Measurements from ENCODE around the gene AMIGO3. TPM values are rescaled to one million over a fixed set of nuclear protein-coding genes. Genes with fewer than 3 reads are reported as not detected.

Gene AMIGO3
- total RNA-seq, 1 experiment from 2014 or later, result 0.73 TPM

- no peak for TF ChIP-seq CTCF (IDR thresholded peaks at IDR 0.05; ENCODE audit: unreplicated experiment)
- H3K27ac Mint-ChIP-seq (ENCODE audit: unreplicated experiment), result no peak overlapping the region
- CTCF ChIA-PET, result no interaction called here
- H3K36me3 Mint-ChIP-seq (ENCODE audit: insufficient read depth, unreplicated experiment), result peaks cover 19% of the 10 kb centered on the region
- DNase-seq, result no peak
- intact Hi-C loops (cut with micrococcal nuclease; ENCODE audit: unreplicated experiment), result no loop called here
- no peaks in the 10 kb centered on the region for H3K4me1 Mint-ChIP-seq (ENCODE audit: low read depth, unreplicated experiment)
- H3K9me3 Mint-ChIP-seq (ENCODE audit: low read depth, unreplicated experiment), result no peaks in the 10 kb centered on the region
- BruUV-seq (replicated peaks), result no TSS peak
- no peak overlapping the region for H3K4me3 Mint-ChIP-seq (ENCODE audit: low read depth, unreplicated experiment)
- no peaks in the 10 kb centered on the region for H3K27me3 Mint-ChIP-seq (ENCODE audit: unreplicated experiment)
These were observed 7.3 kb downstream of the AMIGO3 start for GRCh38 chr3:49712166-49712565.

GRCh38 chr3:49711489-49711888, 8.0 kb downstream of the AMIGO3 start:
- TF ChIP-seq CTCF (IDR thresholded peaks at IDR 0.05; ENCODE audit: unreplicated experiment), result no peak
- no peak overlapping the region for H3K27ac Mint-ChIP-seq (ENCODE audit: unreplicated experiment)
- CTCF ChIA-PET, result no interaction called here
- no peak overlapping the region for H3K4me3 Mint-ChIP-seq (ENCODE audit: low read depth, unreplicated experiment)
- intact Hi-C loops (cut with micrococcal nuclease; ENCODE audit: unreplicated experiment), result no loop called here
- no TSS peak for BruUV-seq (replicated peaks)
- no peaks in the 10 kb centered on the region for H3K9me3 Mint-ChIP-seq (ENCODE audit: low read depth, unreplicated experiment)
- no peaks in the 10 kb centered on the region for H3K4me1 Mint-ChIP-seq (ENCODE audit: low read depth, unreplicated experiment)
- peaks cover 19% of the 10 kb centered on the region for H3K36me3 Mint-ChIP-seq (ENCODE audit: insufficient read depth, unreplicated experiment)
- H3K27me3 Mint-ChIP-seq (ENCODE audit: unreplicated experiment), result no peaks in the 10 kb centered on the region
- no peak for DNase-seq

- no peaks in the 10 kb centered on the region for H3K4me1 Mint-ChIP-seq (ENCODE audit: low read depth, unreplicated experiment)
- no peak overlapping the region for H3K4me3 Mint-ChIP-seq (ENCODE audit: low read depth, unreplicated experiment)
- TF ChIP-seq CTCF (IDR thresholded peaks at IDR 0.05; ENCODE audit: unreplicated experiment), result no peak
- CTCF ChIA-PET, result no interaction called here
- H3K27me3 Mint-ChIP-seq (ENCODE audit: unreplicated experiment), result no peaks in the 10 kb centered on the region
- no TSS peak for BruUV-seq (replicated peaks)
- H3K36me3 Mint-ChIP-seq (ENCODE audit: insufficient read depth, unreplicated experiment), result peaks cover 9% of the 10 kb centered on the region
- no peaks in the 10 kb centered on the region for H3K9me3 Mint-ChIP-seq (ENCODE audit: low read depth, unreplicated experiment)
- intact Hi-C loops (cut with micrococcal nuclease; ENCODE audit: unreplicated experiment), result no loop called here
- H3K27ac Mint-ChIP-seq (ENCODE audit: unreplicated experiment), result no peak overlapping the region
- DNase-seq, result no peak
These were observed 9.6 kb downstream of the AMIGO3 start for GRCh38 chr3:49709852-49710251.

- Mint-ChIP-seq H3K27ac (ENCODE audit: unreplicated experiment) (no peak overlapping the region), H3K4me1 (ENCODE audit: low read depth, unreplicated experiment) (no peaks in the 10 kb centered on the region), H3K36me3 (ENCODE audit: insufficient read depth, unreplicated experiment) (peaks cover 18% of the 10 kb centered on the region), H3K4me3 (ENCODE audit: low read depth, unreplicated experiment) (no peak overlapping the region), H3K27me3 (ENCODE audit: unreplicated experiment) (no peaks in the 10 kb centered on the region), H3K9me3 (ENCODE audit: low read depth, unreplicated experiment) (no peaks in the 10 kb centered on the region)
- BruUV-seq (replicated peaks), result no TSS peak
- CTCF ChIA-PET, result no interaction called here
- intact Hi-C loops (cut with micrococcal nuclease; ENCODE audit: unreplicated experiment), result no loop called here
- no peak for TF ChIP-seq CTCF (IDR thresholded peaks at IDR 0.05; ENCODE audit: unreplicated experiment)
- no peak for DNase-seq
These were observed 12.4 kb downstream of the AMIGO3 start for GRCh38 chr3:49707113-49707480.
